ENCODE data around the gene ZNF692.

The ZNF692 gene

DNA sequence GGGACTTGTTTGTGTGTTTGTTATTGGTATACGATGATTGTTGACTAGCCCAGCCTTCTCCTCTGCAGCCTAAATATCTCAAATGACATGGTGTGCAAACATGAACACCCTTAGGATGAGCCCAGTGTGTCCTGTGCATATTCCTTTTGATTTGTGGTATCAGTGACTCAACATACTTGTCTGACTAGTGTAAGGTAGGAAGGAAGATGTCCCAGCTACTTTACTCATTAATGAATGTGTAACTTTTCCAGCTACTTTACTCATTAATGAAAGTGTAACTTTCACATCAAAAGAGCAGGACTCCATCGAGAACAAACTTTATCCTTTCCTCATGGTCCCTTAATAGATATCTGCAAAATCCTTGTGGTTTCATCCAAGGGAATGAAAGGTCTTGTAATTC, 2.7 kb upstream of the ZNF692 start:
- no peak for TF ChIP-seq ZNF274 (IDR thresholded peaks at IDR 0.05; ENCODE audit: low read depth, low read length)
- H3K4me3 ChIP-seq (ENCODE audit: low read length): no peak overlapping the region

DNA sequence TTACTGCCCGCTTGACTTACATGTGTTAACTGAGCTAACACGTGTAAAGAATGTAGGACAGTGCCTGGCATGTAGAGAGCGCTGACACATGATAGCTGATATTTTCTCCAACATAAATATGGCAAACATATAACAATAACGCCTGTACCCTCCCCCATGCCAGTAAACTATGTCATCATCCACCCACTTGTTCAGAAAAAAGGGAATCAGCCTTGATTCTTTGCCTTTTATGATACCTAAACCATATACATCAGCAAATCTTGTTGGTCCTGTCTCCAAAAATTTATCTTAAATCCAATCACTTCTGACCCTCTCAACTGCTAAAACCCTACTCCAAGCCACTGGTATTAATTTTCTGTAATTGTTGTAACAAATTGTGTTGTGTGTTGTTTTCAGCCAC, 1.1 kb upstream of the ZNF692 start:
- no peak for TF ChIP-seq ZNF274 (IDR thresholded peaks at IDR 0.05; ENCODE audit: low read depth, low read length)
- H3K4me3 ChIP-seq (ENCODE audit: low read length): no peak overlapping the region

DNA sequence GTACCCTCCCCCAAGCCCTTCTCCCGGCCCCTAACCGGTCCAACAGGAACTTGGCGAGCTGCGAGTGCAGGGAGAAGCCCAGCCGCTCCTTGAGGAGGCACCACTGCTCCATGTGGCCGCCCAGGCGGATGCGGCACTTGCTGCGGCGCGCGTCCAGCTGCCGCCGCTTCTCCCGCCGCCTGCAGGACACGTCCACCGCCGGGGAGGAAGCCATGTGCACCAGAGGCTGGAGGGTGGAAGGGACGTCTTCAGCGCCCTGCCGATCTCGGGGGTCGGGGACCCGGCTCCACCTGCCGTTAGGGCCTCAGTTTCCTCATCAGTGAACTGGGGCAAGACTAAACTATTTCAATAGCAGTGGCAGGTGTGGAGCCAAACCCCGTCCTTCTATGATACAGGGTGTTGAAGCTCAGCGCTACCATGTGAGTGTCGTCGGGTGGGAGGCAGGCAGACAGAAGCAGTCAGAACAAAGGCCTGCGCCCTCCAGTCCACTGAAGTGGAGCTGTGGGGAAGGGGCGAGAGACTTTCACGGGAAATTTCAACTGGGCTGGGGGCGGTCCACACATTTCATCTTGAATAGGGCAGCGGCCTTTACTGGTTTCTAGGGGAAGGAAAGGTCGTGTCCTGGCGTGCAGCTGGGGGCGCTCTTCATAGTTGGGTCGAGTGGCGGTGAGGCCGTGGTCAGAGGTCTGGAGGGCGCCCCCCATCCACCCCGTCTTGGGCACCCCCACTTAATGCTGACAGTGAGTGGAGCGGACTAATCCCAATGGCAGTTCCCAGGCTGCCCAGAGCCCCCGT, 592 bp downstream of the ZNF692 start:
- H3K4me3 ChIP-seq (ENCODE audit: low read length): peak overlapping the region; percentile 73
- TF ChIP-seq ZNF274 (IDR thresholded peaks at IDR 0.05; ENCODE audit: low read depth, low read length): no peak

DNA sequence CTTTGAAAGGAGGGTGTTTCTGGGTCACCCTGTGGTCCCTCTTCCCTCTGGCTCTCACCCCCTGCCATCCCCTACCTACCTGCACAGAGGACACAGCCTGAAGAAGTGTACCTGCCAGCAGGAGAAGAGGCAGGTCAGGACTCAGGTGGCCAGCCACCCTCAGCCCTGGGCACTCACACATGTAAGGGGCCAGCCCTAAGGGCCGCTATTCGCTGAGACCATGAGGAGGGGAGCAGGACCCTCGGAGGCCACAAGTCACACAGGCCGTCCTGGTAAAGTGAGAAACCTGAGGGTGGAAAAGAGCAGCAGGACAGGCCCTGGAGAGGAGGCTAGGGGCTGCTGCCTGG, 1.2 kb downstream of the ZNF692 start:
- peak overlapping the region; percentile 73; the same call in 1 of the 2 replicates for H3K4me3 ChIP-seq (ENCODE audit: low read length)

DNA sequence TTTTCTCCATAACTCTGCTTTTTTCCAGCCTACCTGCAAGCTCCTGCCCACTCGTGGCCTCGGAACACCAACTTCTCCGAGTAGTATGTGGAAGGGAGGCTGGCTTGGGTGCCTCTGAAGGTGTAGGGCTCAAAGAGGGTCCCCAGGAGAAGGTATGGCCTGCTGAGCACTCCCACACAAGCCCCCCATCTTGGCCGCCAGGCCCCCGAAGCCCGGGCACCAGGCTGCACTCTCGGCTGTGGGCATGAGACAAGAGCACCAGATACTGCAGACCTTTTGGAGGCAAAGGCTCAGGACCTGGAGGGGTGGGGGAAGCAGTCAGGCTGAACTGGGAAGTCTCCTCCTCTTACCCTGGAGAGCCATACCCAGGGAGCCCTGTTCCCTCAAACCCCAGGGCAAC, 1.7 kb downstream of the ZNF692 start:
- peak overlapping the region; percentile 73; the same call in 1 of the 2 replicates for H3K4me3 ChIP-seq (ENCODE audit: low read length)
- no peak for TF ChIP-seq ZNF274 (IDR thresholded peaks at IDR 0.05; ENCODE audit: low read depth, low read length)

More for the DNA sequence above, 1.2 kb downstream of the ZNF692 start:
- TF ChIP-seq ZNF274 (IDR thresholded peaks at IDR 0.05; ENCODE audit: low read depth, low read length): no peak

DNA sequence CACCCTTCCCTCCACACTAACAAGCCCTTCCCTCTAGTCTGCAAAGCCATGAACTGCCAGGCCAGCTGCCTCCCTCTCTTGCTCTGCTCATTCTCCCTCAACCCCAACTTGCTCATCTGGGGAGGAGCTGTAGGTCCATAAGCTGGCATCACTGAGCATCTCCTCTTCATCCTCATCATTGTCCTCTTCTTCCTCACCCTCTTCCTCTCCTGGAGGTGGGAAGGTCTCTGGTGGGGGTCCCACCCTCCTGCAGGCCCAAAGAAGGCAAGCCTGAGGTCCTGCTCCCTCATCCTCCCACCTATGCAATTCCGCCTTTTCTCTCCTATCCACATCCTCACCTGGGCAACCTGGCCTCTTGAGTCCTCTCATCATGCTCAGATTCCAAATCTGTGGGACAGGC, 2.7 kb downstream of the ZNF692 start:
- TF ChIP-seq ZNF274 (IDR thresholded peaks at IDR 0.05; ENCODE audit: low read depth, low read length): no peak
- no peak overlapping the region for H3K4me3 ChIP-seq (ENCODE audit: low read length)

DNA sequence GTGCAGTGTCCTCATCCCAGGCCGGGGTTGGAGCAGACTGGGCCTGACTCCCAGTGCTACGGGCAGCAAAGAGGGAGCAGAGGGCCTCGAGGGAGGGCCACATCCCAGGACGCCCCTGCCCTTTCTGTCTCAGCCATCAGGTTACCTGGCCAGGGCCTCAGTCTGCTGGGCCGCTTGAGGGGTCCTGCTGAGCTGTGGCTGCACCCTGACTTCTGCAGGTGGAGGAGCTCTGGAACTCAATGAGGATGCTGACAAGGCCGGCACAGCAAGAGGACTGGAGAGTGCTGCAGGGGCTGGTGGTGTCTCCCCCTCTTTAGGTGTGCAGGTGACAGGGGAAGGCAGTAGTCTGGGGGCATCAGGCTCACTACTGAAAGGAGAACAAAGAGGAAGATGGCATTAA, 3.3 kb downstream of the ZNF692 start:
- H3K4me3 ChIP-seq (ENCODE audit: low read length): no peak overlapping the region
- no peak for TF ChIP-seq ZNF274 (IDR thresholded peaks at IDR 0.05; ENCODE audit: low read depth, low read length)

DNA sequence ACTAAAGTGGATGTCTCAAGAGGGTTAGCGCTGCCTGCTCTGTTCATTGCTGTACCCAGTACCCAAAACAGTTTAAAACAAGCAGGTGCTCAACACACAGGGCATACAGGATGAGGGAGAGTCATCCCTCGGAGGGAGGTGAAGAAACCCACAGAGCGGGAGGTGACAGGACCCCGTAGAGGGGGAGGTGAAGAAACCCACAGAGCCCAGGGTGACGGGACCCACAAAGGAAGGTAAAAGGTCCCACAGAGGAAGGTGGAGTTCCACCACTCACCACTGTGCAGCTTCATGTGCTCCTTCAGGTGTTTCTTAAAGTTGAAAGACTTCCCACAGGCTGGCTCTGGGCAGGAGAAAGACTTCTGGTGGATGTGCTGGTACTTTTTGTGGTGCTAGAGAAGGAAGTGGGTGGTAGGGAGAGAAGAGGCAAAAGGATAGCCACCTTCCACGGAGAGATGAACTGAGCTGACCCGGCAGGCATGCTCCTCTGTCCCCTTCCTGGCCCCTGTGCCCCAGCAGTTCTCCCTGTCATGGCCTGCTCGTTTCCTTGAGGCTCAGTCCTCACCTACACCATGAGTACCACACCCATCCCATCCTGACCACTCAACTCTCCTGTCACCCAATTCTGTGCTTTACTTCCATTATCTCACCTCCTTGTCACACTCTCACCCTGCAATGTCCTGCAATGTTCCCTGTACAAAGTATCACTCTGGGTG, 5.1 kb downstream of the ZNF692 start:
- no peak for TF ChIP-seq ZNF274 (IDR thresholded peaks at IDR 0.05; ENCODE audit: low read depth, low read length)
- no peak overlapping the region for H3K4me3 ChIP-seq (ENCODE audit: low read length)

DNA sequence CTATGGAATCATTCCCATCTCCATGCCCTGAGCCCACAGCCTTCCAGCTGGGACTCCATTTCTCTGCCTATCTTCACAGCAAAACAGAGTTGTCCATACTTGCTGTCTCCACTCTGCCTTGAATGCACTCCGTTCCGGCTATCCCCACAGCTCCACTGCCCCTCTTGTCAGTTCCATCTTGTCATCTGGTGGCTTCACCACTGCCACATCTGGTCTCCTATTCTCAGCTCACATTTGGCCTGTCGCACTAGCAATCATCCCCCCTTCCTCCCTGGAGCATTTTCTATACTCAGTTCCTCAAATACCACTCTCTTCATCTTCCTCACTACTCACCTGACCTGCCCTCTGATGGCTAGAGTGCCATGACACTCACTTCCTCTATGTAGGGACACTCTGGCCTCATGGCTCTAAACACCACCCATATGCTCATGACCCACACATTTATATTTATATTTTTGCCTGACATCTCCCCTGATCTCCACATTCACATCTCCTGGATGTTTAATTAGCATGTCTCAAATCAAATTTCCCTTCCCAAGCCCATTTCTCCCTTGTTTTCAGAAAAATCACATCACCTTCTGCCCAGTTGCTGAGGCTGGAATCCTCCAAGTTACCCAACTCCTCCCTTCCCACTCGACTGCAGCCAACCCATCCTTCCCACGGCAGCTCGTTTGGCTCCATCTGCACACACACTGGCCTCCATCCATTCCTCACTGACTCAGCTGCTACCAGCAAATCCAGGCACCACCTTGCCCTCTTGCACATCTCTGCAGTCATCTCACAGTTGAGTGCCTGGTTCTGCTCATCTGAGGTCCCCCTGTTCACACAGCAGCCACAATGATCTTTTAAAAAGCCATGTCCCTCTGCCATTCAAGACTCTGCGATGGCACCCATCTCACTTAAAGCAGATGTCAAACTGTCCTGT, 6.1 kb downstream of the ZNF692 start:
- no peak for TF ChIP-seq ZNF274 (IDR thresholded peaks at IDR 0.05; ENCODE audit: low read depth, low read length)
- no peak overlapping the region for H3K4me3 ChIP-seq (ENCODE audit: low read length)

DNA sequence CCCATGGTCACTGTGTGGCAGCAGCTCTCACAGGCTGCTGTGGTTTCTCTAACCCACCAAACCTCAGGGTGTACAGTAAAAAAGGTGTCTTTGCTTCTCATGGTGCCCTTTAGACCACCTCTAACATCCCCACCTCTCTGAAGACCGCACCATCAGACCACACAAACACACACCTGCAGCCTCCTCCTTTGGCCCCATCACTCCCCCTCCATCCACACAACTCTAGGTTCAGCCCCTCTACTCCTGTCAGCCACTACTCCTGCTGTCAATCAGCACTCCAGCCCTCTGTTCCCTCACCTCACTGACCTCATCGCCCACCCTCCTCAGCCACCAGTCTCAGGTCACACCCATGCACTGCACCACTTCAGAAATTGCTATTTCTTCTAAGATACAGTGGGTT, 7.5 kb downstream of the ZNF692 start:
- TF ChIP-seq ZNF274 (IDR thresholded peaks at IDR 0.05; ENCODE audit: low read depth, low read length): no peak
- no peak overlapping the region for H3K4me3 ChIP-seq (ENCODE audit: low read length)

DNA sequence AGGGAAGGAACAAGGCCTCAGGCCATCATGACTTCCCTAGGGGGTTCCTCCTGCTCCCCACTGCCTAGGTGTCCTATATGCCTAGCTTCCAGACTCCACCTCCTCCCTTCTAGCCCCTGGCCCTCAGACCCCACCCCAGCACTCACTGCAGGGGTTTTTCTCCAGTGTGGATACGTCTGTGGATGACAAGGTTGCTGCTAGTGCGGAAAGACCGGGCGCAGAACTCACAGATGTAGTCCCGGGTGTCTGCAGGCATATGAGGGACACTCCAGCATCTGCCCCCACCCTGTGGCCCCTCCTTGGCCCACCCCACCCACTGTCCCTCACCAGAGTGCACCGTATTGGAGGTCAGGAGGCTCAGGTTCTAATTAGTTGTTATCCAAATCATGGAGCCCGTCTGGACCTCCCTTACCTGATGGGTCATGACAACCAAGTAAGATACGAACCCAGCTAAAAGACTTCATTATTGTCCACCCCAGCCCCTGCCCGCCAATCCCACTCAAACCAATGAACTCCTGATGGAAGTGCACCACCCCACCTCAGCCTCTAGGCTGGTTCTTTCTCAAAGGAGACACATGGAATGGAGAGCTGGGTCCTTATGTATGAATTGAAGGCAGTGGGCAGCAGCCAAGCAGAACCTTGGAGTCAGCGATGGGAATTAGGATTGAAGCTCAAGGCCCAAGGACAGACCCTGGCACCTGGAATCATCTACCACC, 8.2 kb downstream of the ZNF692 start:
- H3K4me3 ChIP-seq (ENCODE audit: low read length): no peak overlapping the region
- no peak for TF ChIP-seq ZNF274 (IDR thresholded peaks at IDR 0.05; ENCODE audit: low read depth, low read length)

DNA sequence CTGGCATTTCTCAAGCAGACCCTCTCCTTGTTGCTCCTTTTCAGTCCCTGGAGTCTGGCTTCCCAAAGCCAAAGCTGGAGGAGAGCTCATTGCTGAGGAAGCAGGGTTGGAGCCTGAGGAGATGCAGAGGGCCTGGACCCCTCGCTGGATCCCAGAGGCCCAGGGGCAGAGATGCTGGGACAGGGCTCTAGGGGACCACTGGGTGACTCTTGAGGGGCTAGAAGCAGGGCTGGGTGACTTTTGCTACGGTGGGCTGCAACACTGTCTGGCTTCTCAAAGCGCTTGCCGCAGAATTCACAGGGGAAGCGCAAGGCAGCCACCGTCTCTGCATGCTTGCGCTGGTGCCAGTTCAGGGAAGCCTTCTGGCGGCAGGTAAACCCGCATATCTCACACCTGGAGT, 8.8 kb downstream of the ZNF692 start:
- H3K4me3 ChIP-seq (ENCODE audit: low read length): no peak overlapping the region
- no peak for TF ChIP-seq ZNF274 (IDR thresholded peaks at IDR 0.05; ENCODE audit: low read depth, low read length)

DNA sequence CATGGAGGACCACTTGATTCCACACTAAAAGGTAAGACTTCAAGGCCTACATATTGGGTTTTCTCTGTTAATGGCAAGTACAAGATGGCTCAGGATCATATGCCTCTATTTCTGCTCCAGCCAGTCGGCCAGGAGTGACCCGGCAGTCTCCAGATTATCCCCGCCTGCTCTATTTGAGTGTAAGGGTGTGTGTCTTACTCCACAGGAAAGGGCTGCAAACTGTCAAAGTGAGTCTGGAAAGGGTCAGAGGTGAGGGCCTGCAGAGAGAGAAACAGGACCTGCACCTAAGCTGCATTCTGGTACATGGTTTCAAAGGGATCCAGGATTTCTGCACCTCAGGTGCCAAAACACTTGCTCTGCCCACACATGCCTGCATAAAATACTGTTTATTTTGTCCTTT, 9.2 kb downstream of the ZNF692 start:
- no peak for TF ChIP-seq ZNF274 (IDR thresholded peaks at IDR 0.05; ENCODE audit: low read depth, low read length)
- no peak overlapping the region for H3K4me3 ChIP-seq (ENCODE audit: low read length)

DNA sequence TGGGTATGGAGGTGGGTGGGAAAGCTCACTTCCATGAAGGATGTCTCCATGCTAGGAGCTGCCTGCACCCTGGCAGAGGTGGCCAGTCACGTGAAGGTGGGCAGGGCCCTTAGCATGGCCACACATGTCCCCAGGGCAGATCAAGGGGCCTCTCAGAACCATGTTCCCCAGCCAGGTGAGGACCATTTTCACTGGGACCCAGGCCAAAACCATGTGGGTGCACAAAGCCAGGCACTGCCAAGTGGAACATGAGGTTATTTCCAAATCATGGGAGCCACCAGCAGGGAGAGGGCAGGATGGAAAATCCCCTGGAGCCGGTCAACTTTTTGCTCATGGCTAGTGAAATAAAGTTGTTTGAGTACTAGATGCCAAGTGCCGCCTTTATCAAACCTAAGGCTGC, 9.7 kb downstream of the ZNF692 start:
- no peak for TF ChIP-seq ZNF274 (IDR thresholded peaks at IDR 0.05; ENCODE audit: low read depth, low read length)
- no peak overlapping the region for H3K4me3 ChIP-seq (ENCODE audit: low read length)

Data from GM08714 (cell line).